Measurements from ENCODE around the gene PPID.
"Not testable (repeated sequence)": the region's sequence is repeated elsewhere in the genome, so short reads cannot be mapped to it uniquely, and the experiment has no call there.

Gene PPID

GRCh38 chr4:158738866-158739265, 15.7 kb upstream of the PPID start:
- no peak for DNase-seq (ENCODE audit: low spot score)
- no peak for FAIRE-seq

GRCh38 chr4:158729716-158730559, 6.7 kb upstream of the PPID start:
- FAIRE-seq: no peak

DNA sequence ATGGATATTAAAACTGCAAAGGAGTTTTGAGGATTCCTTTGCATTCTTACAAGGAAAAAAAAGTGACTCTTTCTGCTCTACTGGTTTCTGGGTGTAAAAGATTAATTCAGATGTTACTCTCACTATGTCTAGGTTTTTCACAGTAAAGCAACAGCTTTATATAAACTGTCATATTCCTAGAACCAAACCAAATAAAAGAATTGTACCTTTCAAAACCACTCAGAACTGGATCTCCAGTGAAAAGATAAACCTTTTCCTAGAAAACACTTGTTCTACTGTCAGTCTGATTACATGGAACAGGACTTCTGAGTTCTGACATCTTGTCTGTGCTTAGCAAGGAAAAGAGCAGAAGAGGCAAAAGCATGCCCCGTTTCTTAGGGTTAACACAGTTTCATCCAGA, 5.0 kb upstream of the PPID start:
- FAIRE-seq: no peak
- no peak for DNase-seq (ENCODE audit: low spot score)

More at GRCh38 chr4:158729716-158730559, 6.7 kb upstream of the PPID start:
- DNase-seq (ENCODE audit: low spot score): peak; percentile 55

DNA sequence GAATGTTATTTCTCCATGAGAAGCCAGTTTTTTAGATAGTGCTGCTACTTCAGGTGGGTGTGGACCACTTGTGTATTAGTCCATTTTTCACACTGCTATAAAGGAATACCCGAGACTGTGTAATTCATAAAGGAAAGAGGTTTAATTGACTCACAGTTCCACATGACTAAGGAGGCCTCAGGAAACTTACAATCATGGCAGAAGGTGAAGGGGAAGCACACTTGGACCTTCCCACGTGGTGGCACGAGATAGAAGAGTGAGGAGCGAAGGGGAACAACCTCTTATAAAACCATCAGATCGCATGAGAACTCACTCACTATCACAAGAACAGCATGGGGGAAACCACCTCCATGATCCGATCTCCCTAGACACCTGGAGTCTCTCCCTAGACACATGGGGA, 3.4 kb upstream of the PPID start:
- FAIRE-seq: no peak
- no peak for DNase-seq (ENCODE audit: low spot score)

DNA sequence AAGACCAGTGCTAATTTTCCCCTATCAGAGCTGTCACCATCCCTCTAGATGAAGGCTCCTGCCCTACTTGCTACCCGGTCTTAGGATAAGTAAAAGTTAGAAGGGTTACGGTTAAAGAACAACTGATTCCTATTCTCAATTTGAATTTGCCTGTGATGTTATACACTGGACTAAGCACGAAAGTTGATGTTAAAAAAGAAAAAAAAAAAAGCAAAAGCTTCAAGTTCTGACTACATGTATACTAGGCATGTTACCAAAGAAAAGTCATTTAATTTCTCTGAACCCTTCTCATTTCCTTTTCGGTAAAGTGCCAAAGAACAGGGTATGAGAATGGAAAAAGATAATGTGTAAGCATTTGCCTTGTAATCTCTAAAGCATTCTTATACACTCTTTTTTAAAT, 1.4 kb upstream of the PPID start:
- no peak for DNase-seq (ENCODE audit: low spot score)
- no peak for FAIRE-seq

- DNase-seq (ENCODE audit: low spot score): peak; percentile 16
- FAIRE-seq: peak; percentile 5
Observed at GRCh38 chr4:158722291-158722916, 792 bp downstream of the PPID start.

DNA sequence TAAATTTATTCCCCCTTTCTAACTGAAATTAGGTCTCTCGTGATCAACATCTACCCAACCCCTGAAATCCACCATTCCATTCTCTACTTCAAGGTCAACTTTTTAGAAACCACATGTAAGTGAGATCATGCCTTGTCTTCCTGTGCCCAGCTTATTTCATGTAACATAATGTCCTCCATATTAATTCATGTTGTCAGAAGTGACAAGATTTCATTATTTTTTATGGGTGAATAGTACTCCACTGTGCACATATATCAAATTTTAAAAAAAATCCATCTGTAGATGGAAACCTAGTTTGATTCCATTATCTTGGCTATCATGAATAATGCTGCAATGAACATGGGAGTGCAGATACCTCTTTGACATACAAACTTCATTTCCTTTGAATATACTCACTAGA, 1.5 kb downstream of the PPID start:
- FAIRE-seq (no peak), DNase-seq (ENCODE audit: low spot score) (no peak)

DNA sequence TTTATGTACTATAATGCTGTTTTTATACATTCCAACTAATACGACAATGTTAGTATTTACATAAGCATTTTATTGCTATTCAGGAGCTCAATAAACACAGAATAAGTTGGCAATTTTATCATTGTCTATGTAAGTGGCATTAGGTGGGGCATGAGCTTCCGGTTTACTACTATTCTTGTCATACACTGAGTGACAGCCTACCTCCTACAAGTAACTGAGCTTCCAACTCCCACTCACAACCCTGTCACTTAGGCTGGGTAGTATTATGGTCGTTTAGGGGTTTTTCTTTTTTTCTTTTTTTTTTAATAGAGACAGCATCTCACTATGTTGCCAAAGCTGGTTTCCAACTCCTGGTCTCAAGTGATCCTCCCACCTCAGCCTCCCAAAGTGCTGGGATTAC, 7.4 kb downstream of the PPID start:
- DNase-seq (ENCODE audit: low spot score) (no peak), FAIRE-seq (no peak)

DNA sequence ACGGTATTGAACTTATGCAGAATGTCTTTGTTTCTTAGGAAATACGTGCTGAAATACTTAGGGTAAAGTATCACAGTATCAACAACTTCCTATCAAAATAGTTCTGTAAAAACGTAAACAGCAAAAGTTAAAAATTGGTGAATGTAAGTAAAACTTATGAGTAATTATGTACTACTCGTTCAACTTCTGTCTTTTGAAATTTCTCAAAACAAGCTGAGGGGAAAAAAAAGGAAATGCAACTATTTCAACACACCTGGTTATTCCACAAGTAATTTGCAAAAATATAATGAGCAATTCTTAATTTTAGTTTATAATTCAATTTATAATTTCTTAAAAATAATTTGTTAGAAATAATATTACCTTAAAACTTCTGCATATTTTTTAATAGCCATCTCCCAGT, 8.3 kb downstream of the PPID start:
- FAIRE-seq: no peak
- no peak for DNase-seq (ENCODE audit: low spot score)

GRCh38 chr4:158712622-158713021, 10.6 kb downstream of the PPID start:
- DNase-seq (ENCODE audit: low spot score); FAIRE-seq: not testable (repeated sequence)

DNA sequence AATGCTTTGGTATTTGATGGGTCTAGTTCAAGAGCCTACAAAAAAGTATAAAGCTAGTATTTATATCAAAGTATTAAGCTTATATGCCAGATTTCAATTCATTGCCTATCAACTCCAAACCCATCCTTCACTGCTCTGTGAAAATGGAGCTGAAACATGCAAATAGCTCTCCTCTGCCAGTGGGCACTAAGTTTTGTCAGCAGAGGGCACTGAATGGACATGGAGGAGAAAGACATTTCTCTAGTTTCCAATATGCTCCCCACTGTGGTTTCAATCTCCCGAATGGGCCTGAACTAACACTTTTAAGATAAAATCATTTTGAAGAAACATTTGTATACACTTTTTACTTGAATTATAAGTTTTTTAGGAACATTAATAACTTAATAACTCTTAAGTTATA, 12.4 kb downstream of the PPID start:
- DNase-seq (ENCODE audit: low spot score): no peak
- FAIRE-seq: no peak

- DNase-seq (ENCODE audit: low spot score) (no peak), FAIRE-seq (no peak)
Observed at GRCh38 chr4:158704274-158704673, 18.9 kb downstream of the PPID start.

DNA sequence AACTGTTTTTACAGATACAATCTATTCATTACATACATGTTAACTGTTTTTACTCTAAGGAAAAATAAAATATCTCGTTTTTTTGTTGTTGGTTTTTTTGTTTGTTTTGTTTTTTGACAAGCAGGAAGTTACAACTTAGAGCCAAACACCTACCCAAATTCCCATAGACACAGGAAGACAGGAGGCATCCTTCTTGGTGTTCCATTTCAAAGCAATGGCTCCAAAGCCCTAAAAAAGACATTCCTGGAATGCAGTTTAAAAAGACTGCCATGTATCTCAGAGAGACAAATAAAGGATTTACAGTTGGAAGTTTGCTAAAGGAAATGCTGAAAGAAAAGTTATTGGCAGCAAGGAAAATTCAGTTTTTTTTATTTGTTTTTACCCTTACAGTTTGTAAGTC, 34.4 kb downstream of the PPID start:
- no peak for FAIRE-seq

DNA sequence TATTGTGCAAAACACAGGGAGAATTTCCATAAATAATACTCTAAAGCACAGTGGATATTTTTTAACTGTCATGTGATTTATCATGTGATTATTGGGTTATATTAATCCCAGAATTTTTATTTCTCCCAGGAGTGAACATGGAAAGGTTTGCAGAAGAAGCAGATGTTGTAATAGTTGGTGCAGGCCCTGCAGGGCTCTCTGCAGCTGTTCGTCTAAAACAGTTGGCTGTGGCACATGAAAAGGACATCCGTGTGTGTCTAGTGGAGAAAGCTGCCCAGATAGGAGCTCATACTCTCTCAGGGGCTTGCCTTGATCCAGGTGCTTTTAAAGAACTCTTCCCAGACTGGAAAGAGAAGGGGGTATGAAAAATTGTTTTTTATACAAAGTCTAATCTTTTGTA, 41.1 kb downstream of the PPID start:
- DNase-seq (ENCODE audit: low spot score) (no peak), FAIRE-seq (no peak)

More for the DNA sequence above, 34.4 kb downstream of the PPID start:
- DNase-seq (ENCODE audit: low spot score): no peak

GRCh38 chr4:158681629-158682028, 41.6 kb downstream of the PPID start:
- no peak for FAIRE-seq
- DNase-seq (ENCODE audit: low spot score): no peak

DNA sequence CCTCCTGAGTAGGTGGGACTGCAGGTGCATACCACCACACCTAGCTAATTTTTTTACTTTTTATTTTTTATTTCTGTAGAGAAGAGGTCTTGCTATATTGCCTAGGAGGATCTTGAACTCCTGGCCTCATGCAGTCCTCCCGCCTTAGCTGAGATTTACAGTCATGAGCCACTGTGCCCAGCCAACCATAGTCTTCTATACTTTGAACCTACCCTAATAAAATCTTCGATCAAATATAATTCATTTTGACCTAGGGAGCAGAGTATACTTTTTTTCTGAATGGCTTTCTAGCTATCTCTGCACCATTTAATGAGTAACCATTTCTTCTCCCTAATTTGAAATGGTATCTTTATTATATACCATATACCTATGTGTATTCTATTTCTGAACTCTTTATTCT, 44.4 kb downstream of the PPID start:
- FAIRE-seq (no peak), DNase-seq (ENCODE audit: low spot score) (no peak)

DNA sequence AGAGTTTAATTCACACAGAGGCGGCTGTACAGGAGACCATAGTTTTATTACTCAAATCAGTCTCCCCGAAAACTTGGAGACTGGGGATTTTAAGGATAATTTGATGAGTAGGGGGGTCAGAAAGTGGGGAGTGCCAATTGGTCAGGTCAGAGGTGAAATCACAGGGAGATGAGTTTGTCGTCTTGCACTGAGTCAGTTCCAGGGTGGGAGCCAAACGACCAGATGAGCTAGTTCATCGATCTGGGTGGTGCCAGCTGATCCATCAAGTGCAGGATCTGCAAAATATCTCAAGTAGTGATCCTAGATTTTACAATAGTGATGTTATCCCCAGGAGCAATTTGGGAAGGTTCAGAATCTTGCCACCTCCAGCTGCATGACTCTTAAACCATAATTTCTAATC, 47.1 kb downstream of the PPID start:
- FAIRE-seq (no peak), DNase-seq (ENCODE audit: low spot score) (no peak)

GRCh38 chr4:158673633-158674032, 49.6 kb downstream of the PPID start:
- DNase-seq (ENCODE audit: low spot score): no peak
- FAIRE-seq: no peak

- no peak for FAIRE-seq
- DNase-seq (ENCODE audit: low spot score): peak; percentile 94
Observed at GRCh38 chr4:158671915-158672806, 51.0 kb downstream of the PPID start, which contains the start of gene ETFDH. Gene ETFDH (plus strand): TSS chr4:158672296. CDS start chr4:158672457, 161 bp downstream.

DNA sequence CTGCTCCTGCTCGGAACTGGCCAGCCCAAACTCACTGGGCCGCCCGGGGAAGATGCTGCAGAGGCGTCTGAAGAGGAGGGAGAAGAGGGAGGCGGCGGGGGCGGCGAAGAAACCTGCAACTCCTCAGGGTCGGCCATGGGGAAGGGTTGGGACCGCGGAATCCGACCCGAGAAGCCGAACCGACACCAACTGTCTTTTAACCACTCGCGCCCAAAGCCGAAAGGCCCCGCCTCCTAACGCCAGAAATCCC, 51.6 kb downstream of the PPID start, which contains the start of gene C4orf46:
TSS of gene C4orf46 (minus strand) at position 223 of the 250 bp plus-strand sequence. CDS start at position 137, 86 bp downstream.
- FAIRE-seq (no peak), DNase-seq (ENCODE audit: low spot score) (no peak)

GRCh38 chr4:158670975-158671664, 52.1 kb downstream of the PPID start:
- DNase-seq (ENCODE audit: low spot score) (peak; percentile 42), FAIRE-seq (no peak)
